ENCODE results near the gene LUM.

LUM gene

DNA sequence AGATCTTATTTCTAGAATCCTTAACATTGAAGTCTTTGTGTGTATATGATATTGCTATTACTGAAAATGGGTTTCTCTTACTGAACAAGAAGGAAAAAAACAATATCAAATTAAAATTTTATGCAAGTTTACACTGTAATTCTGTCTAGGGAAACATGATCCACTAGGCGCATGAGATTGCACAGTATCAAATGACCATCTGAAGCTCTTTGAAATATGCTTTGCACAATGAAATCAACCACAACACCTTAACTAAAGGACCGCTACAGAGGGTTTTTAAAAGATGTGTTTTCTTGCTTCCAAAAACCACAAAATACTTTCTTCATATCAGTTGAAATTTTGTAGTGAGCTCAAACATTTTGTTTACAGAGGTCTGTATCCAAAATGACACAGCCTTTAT, 38.4 kb downstream of the LUM start:
- DNase-seq = no peak

DNA sequence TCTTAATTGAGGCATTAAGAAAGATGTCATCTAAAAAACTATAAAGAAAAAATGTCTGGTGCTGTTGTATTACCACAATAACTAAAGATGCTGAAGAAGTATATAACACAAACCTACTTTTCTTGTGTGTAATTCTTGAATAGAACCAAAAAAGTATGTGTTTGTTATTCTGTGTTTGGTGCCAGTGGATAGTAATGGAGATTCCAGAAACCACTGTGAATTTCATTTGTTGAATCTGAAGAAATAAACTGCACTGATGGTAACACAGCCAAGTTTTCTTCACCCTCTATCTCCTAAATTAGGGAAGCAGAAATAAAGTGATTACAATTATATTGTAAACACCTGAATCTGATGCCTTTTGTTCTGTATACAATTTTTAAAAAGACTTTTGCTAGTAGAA, 40.4 kb downstream of the LUM start:
- DNase-seq = no peak

DNA sequence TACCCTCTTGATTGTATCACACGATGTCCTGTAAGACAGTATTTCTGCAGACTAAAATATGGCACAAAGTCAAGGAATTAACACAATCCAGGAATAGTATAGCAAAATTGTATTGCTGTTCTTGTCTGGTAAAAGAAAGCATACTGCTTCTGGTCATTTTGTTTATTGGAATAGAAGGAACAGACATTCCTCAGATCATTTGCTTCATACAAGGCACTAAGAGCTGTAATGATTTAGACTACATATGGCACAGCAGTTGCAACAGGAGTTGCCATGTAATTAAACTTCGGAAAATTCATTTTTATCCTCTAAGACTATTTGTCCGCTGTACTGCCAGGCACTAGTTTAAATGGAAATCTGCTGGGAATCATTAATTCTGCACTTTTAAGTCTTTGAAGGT, 45.9 kb downstream of the LUM start:
- no peak for DNase-seq

DNA sequence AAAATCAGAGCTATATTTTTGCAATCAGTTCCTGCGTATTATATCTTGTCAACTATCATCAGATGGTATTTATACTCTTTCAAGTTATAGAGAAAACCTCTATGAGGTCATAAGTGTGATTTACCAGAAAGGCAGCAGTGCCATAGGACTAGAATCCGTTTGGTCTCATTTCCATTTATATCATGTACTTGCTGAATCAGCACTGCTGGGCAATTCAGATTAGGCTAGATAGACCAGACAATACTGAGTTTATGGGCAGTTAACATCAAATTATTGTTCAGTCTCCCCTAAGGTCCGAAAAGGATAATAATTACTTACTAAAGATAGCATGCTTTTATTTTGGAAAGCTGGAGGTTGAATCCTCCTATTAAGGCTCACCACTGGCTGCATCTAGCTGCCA, 46.7 kb downstream of the LUM start:
- no peak for DNase-seq

DNA sequence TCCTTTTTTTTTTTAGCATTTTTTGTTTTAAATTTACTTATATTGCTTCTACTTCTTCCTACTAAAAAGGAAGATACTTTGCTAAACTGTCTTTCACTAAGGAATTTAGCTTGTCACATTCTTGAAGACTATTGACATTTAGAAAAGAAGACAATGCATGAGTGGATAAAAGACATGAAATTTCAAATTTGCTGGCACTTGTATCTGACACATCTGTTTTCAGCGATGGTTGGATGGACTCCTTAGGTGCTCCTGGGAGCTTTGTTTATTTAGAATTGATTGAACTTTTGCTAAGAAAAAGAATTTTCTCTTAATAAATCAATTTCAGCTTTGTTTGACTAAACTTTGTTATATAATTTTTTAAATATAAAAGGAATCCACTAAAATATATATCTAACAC, 50.2 kb downstream of the LUM start:
- no peak for DNase-seq

DNA sequence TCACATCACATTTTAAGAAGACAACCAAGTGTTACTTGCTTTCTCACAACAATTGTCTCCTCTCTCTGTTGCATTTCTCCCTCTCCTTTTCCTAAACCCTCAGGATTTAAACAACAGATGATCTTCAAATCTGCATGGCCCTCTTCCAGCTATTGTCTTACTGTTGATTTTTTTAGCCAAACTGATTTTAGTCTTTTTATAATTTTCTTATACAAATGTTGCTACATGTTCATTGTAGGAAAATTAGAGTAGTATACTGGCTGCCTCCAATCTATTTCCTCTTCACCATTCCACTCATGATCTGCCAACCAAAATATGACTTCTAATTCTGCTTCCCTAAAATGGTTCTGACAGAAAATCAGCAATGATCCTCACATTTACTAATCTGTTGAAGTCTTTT, 52.1 kb downstream of the LUM start:
- DNase-seq = no peak

DNA sequence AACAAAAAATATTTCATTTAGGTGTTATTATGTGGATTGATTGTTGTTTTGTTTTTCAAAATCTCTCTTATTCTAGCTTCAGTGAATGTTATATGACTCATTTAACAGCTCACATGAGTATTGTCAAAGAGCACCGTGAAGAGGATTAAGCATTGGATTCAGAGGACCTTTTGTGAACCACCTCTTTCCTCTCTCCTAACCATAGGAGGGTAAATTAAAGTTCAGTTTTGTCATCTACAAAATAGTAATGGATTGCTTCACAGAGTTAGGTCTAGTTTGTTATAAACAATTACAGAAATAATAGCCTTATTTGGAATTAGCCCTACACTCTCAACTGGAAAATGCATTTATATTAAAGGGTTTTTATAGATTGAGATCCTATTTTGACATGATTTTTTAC, 52.5 kb downstream of the LUM start:
- DNase-seq = no peak

GRCh38 chr12:91057368-91058165, 53.7 kb downstream of the LUM start, which contains the start of gene KERA:
Gene KERA (minus strand): TSS chr12:91058024. CDS start chr12:91056281, 1,743 bp downstream.
- no peak for DNase-seq

DNA sequence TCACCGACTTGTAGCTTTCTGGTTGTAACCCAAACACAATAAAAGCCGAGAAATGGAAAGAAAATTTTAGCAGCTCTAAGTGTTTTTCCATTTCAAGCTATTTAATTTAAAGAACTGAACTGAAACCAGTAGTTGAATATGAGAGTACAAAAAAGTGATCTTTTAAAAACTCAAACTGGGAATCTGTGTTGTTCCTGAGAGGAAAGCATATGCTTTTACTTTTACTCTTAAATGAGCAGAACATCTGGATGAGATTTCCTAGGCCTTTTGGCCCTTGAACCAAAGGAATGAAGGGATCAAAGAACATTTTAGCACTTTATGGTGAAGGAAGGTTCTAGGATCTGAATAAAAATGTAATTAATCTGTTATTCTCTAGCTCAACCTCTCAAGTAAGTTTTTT, 54.8 kb downstream of the LUM start:
- no peak for DNase-seq

- no peak for DNase-seq
Observed at GRCh38 chr12:91055976-91056375, 55.3 kb downstream of the LUM start.

- DNase-seq = no peak
Observed at GRCh38 chr12:91053951-91054715, 57.2 kb downstream of the LUM start.
